Measurements from ENCODE around the gene DOCK7.
"Not testable (repeated sequence)": the region's sequence is repeated elsewhere in the genome, so short reads cannot be mapped to it uniquely, and the experiment has no call there.

DOCK7 gene

DNA sequence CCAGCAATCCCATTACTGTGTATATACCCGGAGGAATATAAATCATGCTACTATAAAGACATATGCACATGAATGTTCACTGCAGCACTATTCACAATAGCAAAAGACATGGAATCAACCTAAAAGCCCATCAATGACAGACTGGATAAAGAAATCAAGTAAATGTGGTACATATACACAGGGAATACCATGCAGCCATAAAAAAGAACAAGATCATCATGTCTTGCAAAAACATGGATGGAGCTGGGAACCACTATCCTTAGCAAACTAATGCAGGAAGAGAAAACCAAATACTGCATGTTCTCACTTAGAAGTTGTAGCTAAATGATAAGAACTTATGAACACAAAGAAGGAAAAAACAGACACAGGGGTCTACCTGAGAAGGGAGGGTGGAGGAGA, 97.2 kb downstream of the DOCK7 start:
- Histone ChIP-seq H3K4me3 (ENCODE audit: low read length in 2 of 2) (no peak overlapping the region), H3K9ac (ENCODE audit: low read depth in 1 of 2, low read length in 2 of 2) (no peak overlapping the region), H3K27ac (ENCODE audit: low read depth in 2 of 2, low read length in 2 of 2) (no peak overlapping the region), H3K4me1 (ENCODE audit: control insufficient read depth in 2 of 2, insufficient read depth in 2 of 2, low read length in 2 of 2) (no peaks in the 10 kb centered on the region), H3K27me3 (ENCODE audit: control insufficient read depth in 2 of 2, insufficient read depth in 2 of 2, low read length in 2 of 2) (no peaks in the 10 kb centered on the region), H3K9me3 (ENCODE audit: control insufficient read depth in 2 of 2, low read length in 2 of 2) (no peaks in the 10 kb centered on the region), H3K36me3 (ENCODE audit: control insufficient read depth in 2 of 2, insufficient read depth in 2 of 2, low read length in 2 of 2) (peaks cover under 1 to 6% of the 10 kb centered on the region in 2 donors)

DNA sequence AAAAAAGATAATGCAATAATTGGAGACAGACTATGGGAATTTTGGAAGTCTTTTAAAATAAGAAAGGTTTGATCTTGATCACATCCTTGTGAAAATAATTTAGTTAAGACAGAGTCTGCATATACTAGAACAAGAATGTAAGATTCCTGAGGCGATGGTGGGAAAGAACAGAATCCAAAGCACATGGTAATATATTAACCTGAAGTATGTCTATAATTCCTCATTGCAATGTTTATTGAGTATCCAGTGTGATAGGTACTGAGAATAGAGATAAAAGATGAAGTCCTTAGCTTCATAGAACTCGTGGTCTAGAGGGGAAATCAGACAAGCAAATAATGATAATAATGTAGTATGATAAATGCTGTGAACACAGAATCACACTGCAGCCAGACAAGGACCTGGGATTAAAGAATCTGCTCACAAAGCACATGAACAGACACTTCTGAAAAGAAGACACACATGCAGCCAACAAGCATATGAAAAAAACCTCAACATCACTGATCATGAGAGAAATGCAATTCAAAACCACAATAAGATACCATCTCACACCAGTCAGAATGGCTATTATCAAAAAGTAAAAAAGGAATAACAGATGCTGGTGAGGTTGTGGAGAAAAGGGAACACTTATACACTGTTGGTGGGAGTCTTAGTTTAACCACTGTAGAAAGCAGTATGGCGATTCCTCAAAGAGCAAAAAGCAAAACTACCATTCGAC, 97.8 kb downstream of the DOCK7 start:
- Histone ChIP-seq H3K27ac (ENCODE audit: low read depth in 2 of 2, low read length in 2 of 2) (no peak overlapping the region), H3K9me3 (ENCODE audit: control insufficient read depth in 2 of 2, low read length in 2 of 2) (no peaks in the 10 kb centered on the region), H3K36me3 (ENCODE audit: control insufficient read depth in 2 of 2, insufficient read depth in 2 of 2, low read length in 2 of 2) (peaks cover 4 to 6% of the 10 kb centered on the region in 2 donors), H3K9ac (ENCODE audit: low read depth in 1 of 2, low read length in 2 of 2) (no peak overlapping the region), H3K4me3 (ENCODE audit: low read length in 2 of 2) (no peak overlapping the region), H3K27me3 (ENCODE audit: control insufficient read depth in 2 of 2, insufficient read depth in 2 of 2, low read length in 2 of 2) (no peaks in the 10 kb centered on the region), H3K4me1 (ENCODE audit: control insufficient read depth in 2 of 2, insufficient read depth in 2 of 2, low read length in 2 of 2) (no peaks in the 10 kb centered on the region)

DNA sequence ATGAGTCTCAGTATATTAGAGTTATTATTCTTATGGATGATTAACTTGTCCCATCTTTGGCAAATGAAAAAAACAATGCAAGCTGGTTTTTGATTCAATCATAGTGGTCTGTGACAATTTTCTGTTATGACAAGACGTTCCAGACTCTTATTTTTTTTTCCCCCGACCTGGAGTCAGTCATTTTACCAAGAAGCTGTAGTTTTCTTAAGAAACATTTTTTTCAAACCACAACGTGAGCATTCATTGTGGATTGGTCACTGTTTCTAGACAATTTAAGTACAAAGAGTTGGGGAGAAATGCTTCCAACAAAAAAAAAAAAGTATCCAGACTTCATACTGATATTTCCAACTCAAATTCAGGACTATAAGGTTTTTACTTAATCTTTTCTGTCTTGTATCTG, 98.9 kb downstream of the DOCK7 start:
- H3K27ac ChIP-seq (ENCODE audit: low read depth in 2 of 2, low read length in 2 of 2), result no peak overlapping the region
- H3K9ac ChIP-seq (ENCODE audit: low read depth in 1 of 2, low read length in 2 of 2), result no peak overlapping the region
- no peaks in the 10 kb centered on the region for H3K27me3 ChIP-seq (ENCODE audit: control insufficient read depth in 2 of 2, insufficient read depth in 2 of 2, low read length in 2 of 2)
- H3K36me3 ChIP-seq (ENCODE audit: control insufficient read depth in 2 of 2, insufficient read depth in 2 of 2, low read length in 2 of 2), result peaks cover 6 to 12% of the 10 kb centered on the region in 2 donors
- no peak overlapping the region for H3K4me3 ChIP-seq (ENCODE audit: low read length in 2 of 2)
- no peaks in the 10 kb centered on the region for H3K9me3 ChIP-seq (ENCODE audit: control insufficient read depth in 2 of 2, low read length in 2 of 2)
- H3K4me1 ChIP-seq (ENCODE audit: control insufficient read depth in 2 of 2, insufficient read depth in 2 of 2, low read length in 2 of 2), result no peaks in the 10 kb centered on the region

DNA sequence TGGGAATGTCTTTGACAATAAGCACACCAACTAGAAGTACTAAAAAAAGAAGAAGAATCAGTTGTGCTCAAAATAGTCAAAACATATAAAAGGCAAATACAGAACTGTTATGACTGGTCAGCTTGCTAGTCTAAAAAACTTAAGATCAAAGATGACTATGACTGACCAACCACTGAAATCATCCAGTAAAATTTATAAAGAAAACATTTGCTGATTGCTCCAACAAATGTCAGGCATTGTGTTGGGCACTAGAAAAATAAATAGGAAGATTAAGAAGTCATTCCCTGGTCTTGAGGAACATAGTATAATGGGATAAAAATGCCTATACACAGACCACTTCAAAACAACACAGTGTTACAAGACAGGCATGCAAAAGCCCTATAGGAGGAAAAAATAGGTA, 100.2 kb downstream of the DOCK7 start:
- no peak overlapping the region for H3K27ac ChIP-seq (ENCODE audit: low read depth in 2 of 2, low read length in 2 of 2)
- H3K36me3 ChIP-seq (ENCODE audit: control insufficient read depth in 2 of 2, insufficient read depth in 2 of 2, low read length in 2 of 2), result peaks cover 6 to 12% of the 10 kb centered on the region in 2 donors
- no peaks in the 10 kb centered on the region for H3K27me3 ChIP-seq (ENCODE audit: control insufficient read depth in 2 of 2, insufficient read depth in 2 of 2, low read length in 2 of 2)
- H3K4me1 ChIP-seq (ENCODE audit: control insufficient read depth in 2 of 2, insufficient read depth in 2 of 2, low read length in 2 of 2), result no peaks in the 10 kb centered on the region
- H3K9me3 ChIP-seq (ENCODE audit: control insufficient read depth in 2 of 2, low read length in 2 of 2), result no peaks in the 10 kb centered on the region
- no peak overlapping the region for H3K4me3 ChIP-seq (ENCODE audit: low read length in 2 of 2)
- H3K9ac ChIP-seq (ENCODE audit: low read depth in 1 of 2, low read length in 2 of 2), result no peak overlapping the region

DNA sequence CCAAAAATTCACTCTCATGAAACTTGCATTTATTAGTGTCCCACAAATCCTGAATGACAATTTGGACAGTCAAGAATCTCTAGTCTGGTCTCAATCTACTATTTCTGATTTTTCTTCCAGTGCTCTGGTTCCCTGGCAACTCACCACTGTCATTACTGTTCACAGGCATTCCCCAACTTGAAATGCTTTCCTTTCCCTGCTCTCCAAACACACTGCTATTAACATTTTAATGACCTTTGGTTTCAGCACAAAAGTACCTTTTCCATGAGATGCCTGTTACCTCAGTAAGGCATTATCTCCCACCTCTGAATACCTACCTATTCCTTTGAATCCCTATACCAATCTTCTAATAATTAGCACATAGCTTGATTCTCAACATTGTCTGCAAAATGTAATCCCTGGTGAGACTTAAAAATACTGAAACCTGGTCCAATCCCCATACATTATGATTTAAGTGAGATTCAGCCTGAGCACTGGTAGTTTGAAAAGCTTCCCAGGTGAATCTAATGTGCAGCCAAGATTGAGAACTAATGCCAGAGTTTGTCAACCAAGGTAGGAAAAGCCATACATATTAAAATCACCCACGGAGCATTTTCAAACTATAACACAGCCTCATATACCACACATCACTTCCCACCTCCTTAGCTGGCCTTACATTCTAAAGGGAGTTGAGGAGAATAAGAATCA, 102.6 kb downstream of the DOCK7 start:
- H3K4me3 ChIP-seq (ENCODE audit: low read length in 2 of 2), result no peak overlapping the region
- H3K4me1 ChIP-seq (ENCODE audit: control insufficient read depth in 2 of 2, insufficient read depth in 2 of 2, low read length in 2 of 2), result no peaks in the 10 kb centered on the region
- H3K9me3 ChIP-seq (ENCODE audit: control insufficient read depth in 2 of 2, low read length in 2 of 2), result no peaks in the 10 kb centered on the region
- no peaks in the 10 kb centered on the region for H3K27me3 ChIP-seq (ENCODE audit: control insufficient read depth in 2 of 2, insufficient read depth in 2 of 2, low read length in 2 of 2)
- no peak overlapping the region for H3K9ac ChIP-seq (ENCODE audit: low read depth in 1 of 2, low read length in 2 of 2)
- H3K36me3 ChIP-seq (ENCODE audit: control insufficient read depth in 2 of 2, insufficient read depth in 2 of 2, low read length in 2 of 2), result peaks cover 6 to 12% of the 10 kb centered on the region in 2 donors
- no peak overlapping the region for H3K27ac ChIP-seq (ENCODE audit: low read depth in 2 of 2, low read length in 2 of 2)

DNA sequence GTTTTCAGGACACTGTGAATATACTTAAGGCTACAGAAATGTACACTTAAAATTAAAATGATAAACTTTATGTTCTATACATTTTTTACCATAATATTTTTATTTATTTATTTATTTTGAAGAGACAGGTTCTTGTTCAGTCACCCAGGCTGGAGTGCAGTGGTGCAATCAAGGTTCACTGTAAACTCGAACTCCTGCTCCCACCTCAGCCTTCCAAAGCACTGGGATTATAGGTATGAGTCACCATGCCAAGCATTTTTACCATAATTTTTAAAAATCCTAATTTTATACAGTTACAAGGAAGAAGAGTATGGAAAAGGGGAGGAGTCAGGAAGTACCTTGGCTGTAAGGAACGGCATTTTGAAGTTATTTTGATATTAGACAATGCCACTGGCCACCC, 114.5 kb downstream of the DOCK7 start:
- H3K9ac ChIP-seq (ENCODE audit: low read depth in 1 of 2, low read length in 2 of 2), result no peak overlapping the region
- no peaks in the 10 kb centered on the region for H3K9me3 ChIP-seq (ENCODE audit: control insufficient read depth in 2 of 2, low read length in 2 of 2)
- peaks cover 8 to 11% of the 10 kb centered on the region in 2 donors for H3K36me3 ChIP-seq (ENCODE audit: control insufficient read depth in 2 of 2, insufficient read depth in 2 of 2, low read length in 2 of 2)
- H3K27me3 ChIP-seq (ENCODE audit: control insufficient read depth in 2 of 2, insufficient read depth in 2 of 2, low read length in 2 of 2), result no peaks in the 10 kb centered on the region
- H3K4me3 ChIP-seq (ENCODE audit: low read length in 2 of 2), result no peak overlapping the region
- no peak overlapping the region for H3K27ac ChIP-seq (ENCODE audit: low read depth in 2 of 2, low read length in 2 of 2)
- no peaks in the 10 kb centered on the region for H3K4me1 ChIP-seq (ENCODE audit: control insufficient read depth in 2 of 2, insufficient read depth in 2 of 2, low read length in 2 of 2)

DNA sequence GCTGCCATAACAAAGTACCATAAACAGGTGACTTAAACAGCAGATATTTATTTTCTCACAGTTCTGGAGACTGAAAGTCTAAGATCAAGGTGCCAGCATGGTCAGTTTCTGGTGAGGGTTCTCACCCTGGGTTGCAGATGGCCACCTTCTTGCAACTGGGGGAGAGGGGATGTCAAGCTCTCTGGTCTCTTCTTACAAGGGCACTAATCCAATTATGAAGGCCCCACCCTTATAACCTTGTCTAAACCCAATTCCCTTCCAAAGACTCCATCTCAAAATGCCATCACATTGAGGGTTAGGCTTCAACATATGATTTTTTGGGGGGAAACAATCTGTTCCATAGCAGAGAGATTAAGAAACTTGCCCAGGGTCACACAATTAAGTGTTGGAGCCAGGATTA, 115.7 kb downstream of the DOCK7 start:
- Histone ChIP-seq H3K27ac (ENCODE audit: low read depth in 2 of 2, low read length in 2 of 2) (no peak overlapping the region), H3K27me3 (ENCODE audit: control insufficient read depth in 2 of 2, insufficient read depth in 2 of 2, low read length in 2 of 2) (no peaks in the 10 kb centered on the region), H3K36me3 (ENCODE audit: control insufficient read depth in 2 of 2, insufficient read depth in 2 of 2, low read length in 2 of 2) (peaks cover 8 to 9% of the 10 kb centered on the region in 2 donors), H3K4me3 (ENCODE audit: low read length in 2 of 2) (no peak overlapping the region), H3K9ac (ENCODE audit: low read depth in 1 of 2, low read length in 2 of 2) (no peak overlapping the region), H3K4me1 (ENCODE audit: control insufficient read depth in 2 of 2, insufficient read depth in 2 of 2, low read length in 2 of 2) (no peaks in the 10 kb centered on the region), H3K9me3 (ENCODE audit: control insufficient read depth in 2 of 2, low read length in 2 of 2) (no peaks in the 10 kb centered on the region)

DNA sequence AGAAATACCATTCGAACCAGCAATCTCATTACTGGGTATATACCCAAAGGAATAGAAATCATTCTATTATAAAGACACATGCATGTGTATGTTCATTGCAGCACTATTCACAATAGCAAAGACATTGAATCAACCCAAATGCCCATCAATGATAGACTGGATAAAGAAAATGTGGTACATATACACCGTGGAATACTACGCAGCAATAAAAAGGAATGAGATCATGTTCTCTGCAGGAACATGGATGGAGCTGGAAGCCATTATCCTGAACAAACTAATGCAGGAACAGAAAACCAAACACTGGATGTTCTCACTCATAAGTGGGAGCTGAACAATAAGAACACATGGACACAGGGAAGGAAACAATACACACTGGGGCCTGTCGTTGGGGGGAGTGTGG, 116.7 kb downstream of the DOCK7 start:
- not testable (repeated sequence) for H3K4me1 ChIP-seq (ENCODE audit: control insufficient read depth in 2 of 2, insufficient read depth in 2 of 2, low read length in 2 of 2); H3K4me3 ChIP-seq (ENCODE audit: low read length in 2 of 2); H3K36me3 ChIP-seq (ENCODE audit: control insufficient read depth in 2 of 2, insufficient read depth in 2 of 2, low read length in 2 of 2); H3K27ac ChIP-seq (ENCODE audit: low read depth in 2 of 2, low read length in 2 of 2); H3K27me3 ChIP-seq (ENCODE audit: control insufficient read depth in 2 of 2, insufficient read depth in 2 of 2, low read length in 2 of 2); H3K9ac ChIP-seq (ENCODE audit: low read depth in 1 of 2, low read length in 2 of 2); H3K9me3 ChIP-seq (ENCODE audit: control insufficient read depth in 2 of 2, low read length in 2 of 2)

DNA sequence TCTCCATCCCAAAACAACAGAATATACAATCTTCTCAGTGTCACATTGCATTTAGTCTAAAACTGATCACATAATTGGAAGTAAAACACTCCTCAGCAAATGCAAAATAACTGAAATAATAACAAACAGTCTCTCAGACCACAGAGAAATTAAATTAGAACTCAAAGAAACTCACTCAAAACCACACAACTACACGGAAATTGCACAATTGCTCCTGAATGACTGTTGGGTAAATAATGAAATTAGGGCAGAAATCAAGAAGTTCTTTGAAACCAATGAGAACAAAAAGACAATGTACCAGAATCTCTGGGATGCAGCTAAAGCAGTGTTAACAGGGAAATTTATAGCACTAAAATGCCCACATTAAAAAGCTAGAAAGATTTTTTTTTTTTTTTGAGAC, 120.3 kb downstream of the DOCK7 start:
- H3K4me3 ChIP-seq (ENCODE audit: low read length in 2 of 2); H3K9me3 ChIP-seq (ENCODE audit: control insufficient read depth in 2 of 2, low read length in 2 of 2); H3K4me1 ChIP-seq (ENCODE audit: control insufficient read depth in 2 of 2, insufficient read depth in 2 of 2, low read length in 2 of 2); H3K27me3 ChIP-seq (ENCODE audit: control insufficient read depth in 2 of 2, insufficient read depth in 2 of 2, low read length in 2 of 2); H3K36me3 ChIP-seq (ENCODE audit: control insufficient read depth in 2 of 2, insufficient read depth in 2 of 2, low read length in 2 of 2); H3K27ac ChIP-seq (ENCODE audit: low read depth in 2 of 2, low read length in 2 of 2); H3K9ac ChIP-seq (ENCODE audit: low read depth in 1 of 2, low read length in 2 of 2): not testable (repeated sequence)

DNA sequence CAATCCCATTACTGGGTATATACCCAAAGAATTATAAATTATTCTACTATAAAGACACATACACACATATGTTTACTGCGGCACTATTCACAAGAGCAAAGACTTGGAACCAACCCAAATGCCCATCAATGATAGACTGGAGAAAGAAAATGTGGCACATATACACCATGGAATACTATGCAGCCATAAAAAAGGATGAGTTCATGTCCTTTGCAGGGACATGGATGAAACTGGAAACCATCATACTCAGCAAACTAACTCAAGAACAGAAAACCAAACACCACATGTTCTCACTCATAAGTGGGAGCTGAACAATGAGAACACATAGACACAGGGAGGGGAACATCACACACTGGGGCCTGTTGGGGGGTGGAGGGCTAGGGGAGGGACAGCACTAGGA, 121.0 kb downstream of the DOCK7 start:
- H3K4me1 ChIP-seq (ENCODE audit: control insufficient read depth in 2 of 2, insufficient read depth in 2 of 2, low read length in 2 of 2); H3K9me3 ChIP-seq (ENCODE audit: control insufficient read depth in 2 of 2, low read length in 2 of 2); H3K36me3 ChIP-seq (ENCODE audit: control insufficient read depth in 2 of 2, insufficient read depth in 2 of 2, low read length in 2 of 2): not testable (repeated sequence)

More for the DNA sequence above, 121.0 kb downstream of the DOCK7 start:
- H3K27me3 ChIP-seq (ENCODE audit: control insufficient read depth in 2 of 2, insufficient read depth in 2 of 2, low read length in 2 of 2); H3K27ac ChIP-seq (ENCODE audit: low read depth in 2 of 2, low read length in 2 of 2); H3K9ac ChIP-seq (ENCODE audit: low read depth in 1 of 2, low read length in 2 of 2); H3K4me3 ChIP-seq (ENCODE audit: low read length in 2 of 2): not testable (repeated sequence)

Measured in mucosa of rectum (tissue), 2 donors.